Naive thymus-derived CD8-positive, alpha-beta T cell (primary cell): ENCODE results near the gene ARAP2. TPM values are rescaled to one million over a fixed set of nuclear protein-coding genes. Genes with fewer than 3 reads are reported as not detected.

ENCODE experiments used
- ATAC-seq, 2 donors: fragments of 150-1000 bp; cut with Tn5 transposase in 1 of 2; sonication (Bioruptor Pico), chemical (Tn5 transposase) in 1 of 2; 1 replicate in 1 of 2; 2 replicates in 1 of 2; pipeline ENCODE4 v1.10.0; 2021; ENCODE audit warnings: mild to moderate bottlenecking in 2 of 2, moderate library complexity in 2 of 2
- POLR2A ChIA-PET: fragments of 350-600 bp; sonication (Branson Sonifier 250); formaldehyde crosslinking; loops from one replicate; lab custom pipeline; 2021; ENCODE audit warnings: antibody characterized with exemption; lab: Charles Lee
- DNase-seq, 10 donors: peaks; one replicate each; pipeline versions ENCODE4 v3.0.0 to v3.0.0-alpha.2; 2020 to 2022
- H3K27ac Mint-ChIP-seq, 10 donors: one replicate each; pipeline ENCODE4 v1.8.0; 2020 to 2022; ENCODE audit warnings: mild to moderate bottlenecking in 10 of 10, mixed read lengths in 10 of 10, moderate library complexity in 4 of 10, inconsistent platforms in 1 of 10
- H3K27me3 Mint-ChIP-seq, 5 donors: one replicate each; pipeline ENCODE4 v1.8.0; 2021 to 2022; ENCODE audit warnings: mixed read lengths in 5 of 5
- H3K36me3 Mint-ChIP-seq, 3 donors: one replicate each; pipeline ENCODE4 v1.8.0; 2020 to 2022; ENCODE audit warnings: mixed read lengths in 3 of 3, mild to moderate bottlenecking in 2 of 3, inconsistent platforms in 1 of 3
- H3K4me1 Mint-ChIP-seq, 4 donors: one replicate each; pipeline ENCODE4 v1.8.0; 2021 to 2022; ENCODE audit warnings: mixed read lengths in 4 of 4
- H3K4me3 Mint-ChIP-seq, 10 donors: one replicate each; pipeline ENCODE4 v1.8.0; 2020 to 2022; ENCODE audit warnings: mild to moderate bottlenecking in 10 of 10, mixed read lengths in 10 of 10, moderate library complexity in 6 of 10, inconsistent platforms in 1 of 10
- H3K9me3 Mint-ChIP-seq, 9 donors: one replicate each; pipeline ENCODE4 v1.8.0; 2020 to 2022; ENCODE audit warnings: mixed read lengths in 9 of 9, mild to moderate bottlenecking in 3 of 9, inconsistent platforms in 1 of 9, moderate library complexity in 1 of 9
- polyA plus RNA-seq, 3 donors: library from polyadenylated mRNA; unstranded; fragments of 300-500 nt; fragmentation: Illumina TruSeq; gene quantifications; one replicate each; pipeline ENCODE4 v1.2.3, GENCODE V29; 2021
- total RNA-seq, 8 experiments: library from RNA in 2 of 8; stranded (reverse) in 2 of 8; gene quantifications; one replicate each; pipeline ENCODE4 v1.2.3 and lab custom pipeline; 2021 to 2026

Gene ARAP2
- total and polyA plus RNA-seq, 5 experiments from 2014 or later = 11.2 to 46.3 (median 19.0) TPM

GRCh38 chr4:36078319-36078718 lies 166.0 kb downstream of the ARAP2 start:
- Mint-ChIP-seq H3K4me1 (no peaks in the 10 kb centered on the region), H3K27ac (no peak overlapping the region), H3K36me3 (peaks cover 0 to 18% (median 11%) of the 10 kb centered on the region in 3 donors), H3K4me3 (no peak overlapping the region), H3K9me3 (no peaks in the 10 kb centered on the region), H3K27me3 (no peaks in the 10 kb centered on the region)
- DNase-seq (no peak), ATAC-seq (no peak)
- POLR2A ChIA-PET = no interaction called here

GRCh38 chr4:36072529-36072928 lies 171.8 kb downstream of the ARAP2 start:
- POLR2A ChIA-PET = no interaction called here
- ATAC-seq = no peak
- Mint-ChIP-seq H3K36me3 (peaks cover 13 to 43% (median 43%) of the 10 kb centered on the region in 3 donors), H3K9me3 (no peaks in the 10 kb centered on the region), H3K27me3 (no peaks in the 10 kb centered on the region), H3K27ac (peak overlapping the region in 1 of 10 donors; percentile 6), H3K4me1 (no peaks in the 10 kb centered on the region), H3K4me3 (no peak overlapping the region)
- no peak for DNase-seq

- DNase-seq (no peak), ATAC-seq (no peak)
- Mint-ChIP-seq H3K4me3 (no peak overlapping the region), H3K27me3 (no peaks in the 10 kb centered on the region), H3K36me3 (peaks cover 23 to 52% (median 35%) of the 10 kb centered on the region in 3 donors), H3K27ac (peak overlapping the region in 2 of 10 donors; percentile 36 to 53), H3K4me1 (no peaks in the 10 kb centered on the region), H3K9me3 (peaks cover 0 to 5% (median 0%) of the 10 kb centered on the region in 9 donors)
- POLR2A ChIA-PET = no interaction called here
Observed at GRCh38 chr4:36067116-36067515, 177.2 kb downstream of the ARAP2 start.

GRCh38 chr4:36065274-36065871 lies 178.9 kb downstream of the ARAP2 start:
- Mint-ChIP-seq H3K27me3 (no peaks in the 10 kb centered on the region), H3K4me3 (no peak overlapping the region), H3K4me1 (no peaks in the 10 kb centered on the region), H3K36me3 (peaks cover 24 to 45% (median 27%) of the 10 kb centered on the region in 3 donors), H3K9me3 (peaks cover 0 to 21% (median 4%) of the 10 kb centered on the region in 9 donors), H3K27ac (peak overlapping the region in 1 of 10 donors; percentile 16)
- no peak for DNase-seq
- POLR2A ChIA-PET = no interaction called here
- ATAC-seq = no peak

GRCh38 chr4:36064117-36064516 lies 180.2 kb downstream of the ARAP2 start:
- H3K4me3 Mint-ChIP-seq = no peak overlapping the region
- peak overlapping the region in 1 of 10 donors; percentile 16 for H3K27ac Mint-ChIP-seq
- no peaks in the 10 kb centered on the region for H3K4me1 Mint-ChIP-seq
- no peaks in the 10 kb centered on the region for H3K27me3 Mint-ChIP-seq
- peaks cover 0 to 21% (median 4%) of the 10 kb centered on the region in 9 donors for H3K9me3 Mint-ChIP-seq
- POLR2A ChIA-PET = no interaction called here
- H3K36me3 Mint-ChIP-seq = peaks cover 17 to 35% (median 24%) of the 10 kb centered on the region in 3 donors
- DNase-seq (no peak), ATAC-seq (no peak)

GRCh38 chr4:36056136-36056535 lies 188.2 kb downstream of the ARAP2 start:
- Mint-ChIP-seq H3K27ac (no peak overlapping the region), H3K27me3 (no peaks in the 10 kb centered on the region), H3K4me1 (no peaks in the 10 kb centered on the region), H3K36me3 (no peaks in the 10 kb centered on the region), H3K9me3 (peaks cover 0 to 6% (median 0%) of the 10 kb centered on the region in 9 donors), H3K4me3 (no peak overlapping the region)
- DNase-seq (no peak), ATAC-seq (no peak)
- POLR2A ChIA-PET = no interaction called here

- Mint-ChIP-seq H3K4me3 (no peak overlapping the region), H3K27me3 (no peaks in the 10 kb centered on the region), H3K4me1 (no peaks in the 10 kb centered on the region), H3K9me3 (no peaks in the 10 kb centered on the region), H3K27ac (no peak overlapping the region), H3K36me3 (no peaks in the 10 kb centered on the region)
- DNase-seq (no peak), ATAC-seq (no peak)
- POLR2A ChIA-PET = no interaction called here
Observed at GRCh38 chr4:36054694-36055422, 189.5 kb downstream of the ARAP2 start.

- H3K27ac Mint-ChIP-seq = no peak overlapping the region
- no peaks in the 10 kb centered on the region for H3K27me3 Mint-ChIP-seq
- H3K4me1 Mint-ChIP-seq = no peaks in the 10 kb centered on the region
- H3K36me3 Mint-ChIP-seq = no peaks in the 10 kb centered on the region
- no peak for ATAC-seq
- DNase-seq = no peak
- no peak overlapping the region for H3K4me3 Mint-ChIP-seq
- POLR2A ChIA-PET = no interaction called here
- H3K9me3 Mint-ChIP-seq = no peaks in the 10 kb centered on the region
Observed at GRCh38 chr4:36053930-36054329, 190.4 kb downstream of the ARAP2 start.

GRCh38 chr4:36051634-36052033 lies 192.7 kb downstream of the ARAP2 start:
- Mint-ChIP-seq H3K27ac (no peak overlapping the region), H3K36me3 (no peaks in the 10 kb centered on the region), H3K27me3 (no peaks in the 10 kb centered on the region), H3K9me3 (no peaks in the 10 kb centered on the region), H3K4me3 (no peak overlapping the region), H3K4me1 (no peaks in the 10 kb centered on the region)
- ATAC-seq (no peak), DNase-seq (no peak)
- POLR2A ChIA-PET = no interaction called here

GRCh38 chr4:36046026-36046425 lies 198.3 kb downstream of the ARAP2 start:
- ATAC-seq = no peak
- Mint-ChIP-seq H3K27ac (no peak overlapping the region), H3K27me3 (peaks cover 0 to 1% (median 0%) of the 10 kb centered on the region in 5 donors), H3K9me3 (no peaks in the 10 kb centered on the region), H3K4me1 (no peaks in the 10 kb centered on the region), H3K4me3 (no peak overlapping the region), H3K36me3 (peaks cover 0 to 2% (median 0%) of the 10 kb centered on the region in 3 donors)
- POLR2A ChIA-PET = no interaction called here
- DNase-seq = no peak

- peaks cover 0 to 4% (median 2%) of the 10 kb centered on the region in 3 donors for H3K36me3 Mint-ChIP-seq
Observed at GRCh38 chr4:36043901-36044300, 200.4 kb downstream of the ARAP2 start.

GRCh38 chr4:36043241-36043640 lies 201.1 kb downstream of the ARAP2 start:
- POLR2A ChIA-PET = no interaction called here

More at GRCh38 chr4:36043901-36044300, 200.4 kb downstream of the ARAP2 start:
- peaks cover 0 to 8% (median under 1%) of the 10 kb centered on the region in 4 donors for H3K4me1 Mint-ChIP-seq
- H3K9me3 Mint-ChIP-seq = peaks cover 0 to 5% (median 0%) of the 10 kb centered on the region in 9 donors
- DNase-seq (no peak), ATAC-seq (no peak)
- peaks cover 0 to 1% (median 0%) of the 10 kb centered on the region in 5 donors for H3K27me3 Mint-ChIP-seq
- POLR2A ChIA-PET = no interaction called here
- no peak overlapping the region for H3K4me3 Mint-ChIP-seq
- no peak overlapping the region for H3K27ac Mint-ChIP-seq

More at GRCh38 chr4:36043241-36043640, 201.1 kb downstream of the ARAP2 start:
- Mint-ChIP-seq H3K36me3 (peaks cover 0 to 4% (median 2%) of the 10 kb centered on the region in 3 donors), H3K27ac (no peak overlapping the region), H3K4me1 (peaks cover 0 to 8% (median under 1%) of the 10 kb centered on the region in 4 donors), H3K4me3 (no peak overlapping the region), H3K27me3 (peaks cover 0 to 1% (median 0%) of the 10 kb centered on the region in 5 donors), H3K9me3 (peaks cover 0 to 5% (median 0%) of the 10 kb centered on the region in 9 donors)
- ATAC-seq (no peak), DNase-seq (no peak)
